Spleen (tissue), 11 donors: ENCODE data around the gene ST7. TPM values are rescaled to one million over a fixed set of nuclear protein-coding genes. Genes with fewer than 3 reads are reported as not detected.

Experiments used
- DNase-seq: peaks from one replicate; pipeline ENCODE4 v3.0.0-alpha.2; 2020
- H3K27ac ChIP-seq, 8 donors: fragments of 200-600 bp; sonication (generic) in 7 of 8; 1 replicate in 4 of 8; 2 replicates in 4 of 8; pipeline versions ENCODE4 v1.5.0 to v1.8.0; 2016 to 2021; ENCODE audit warnings: inconsistent platforms in 4 of 8, mild to moderate bottlenecking in 4 of 8, moderate library complexity in 1 of 8
- H3K27me3 ChIP-seq, 7 donors: fragments of 200-600 bp; sonication (generic) in 6 of 7; replicated peaks in 1 of 7; 1 replicate in 4 of 7; 2 replicates in 3 of 7; pipeline versions ENCODE4 v1.5.0 to v1.8.0; 2016 to 2021; ENCODE audit warnings: inconsistent platforms in 3 of 7, mild to moderate bottlenecking in 1 of 7
- H3K36me3 ChIP-seq, 6 donors: fragments of 200-600 bp; sonication (generic) in 5 of 6; 1 replicate in 4 of 6; 2 replicates in 2 of 6; pipeline versions ENCODE4 v1.5.0 to v1.8.0; 2016 to 2021; ENCODE audit warnings: inconsistent platforms in 2 of 6
- H3K4me1 ChIP-seq, 6 donors: fragments of 200-600 bp; sonication (generic) in 5 of 6; 1 replicate in 3 of 6; 2 replicates in 3 of 6; pipeline versions ENCODE4 v1.5.0 to v1.8.0; 2016 to 2021; ENCODE audit warnings: inconsistent platforms in 3 of 6
- H3K4me3 ChIP-seq, 8 donors: fragments of 200-600 bp; sonication (generic) in 7 of 8; 1 replicate in 4 of 8; 2 replicates in 4 of 8; pipeline versions ENCODE4 v1.5.0 to v1.8.0; 2016 to 2021; ENCODE audit warnings: inconsistent platforms in 4 of 8, mild to moderate bottlenecking in 4 of 8, moderate library complexity in 2 of 8
- H3K9me3 ChIP-seq, 8 donors: fragments of 200-600 bp; sonication (generic) in 7 of 8; 1 replicate in 4 of 8; 2 replicates in 4 of 8; pipeline versions ENCODE4 v1.5.0 to v1.8.0; 2016 to 2021; ENCODE audit warnings: inconsistent platforms in 4 of 8
- CTCF ChIP-seq, 11 experiments: fragments of 200-600 bp in 7 of 11; fragments of 450-650 bp in 4 of 11; sonication (generic) in 4 of 11; IDR thresholded peaks in 8 of 11; conservative IDR thresholded peaks in 3 of 11; 1 replicate in 7 of 11; 2 replicates in 4 of 11; pipeline versions ENCODE4 v1.4.0 to v1.8.0; 2016 to 2021; ENCODE audit warnings: antibody characterized with exemption in 11 of 11, inconsistent platforms in 4 of 11, mild to moderate bottlenecking in 1 of 11
- POLR2A ChIP-seq, 3 donors: fragments of 450-650 bp; IDR thresholded peaks; one replicate each; pipeline ENCODE4 v1.5.1; 2017; ENCODE audit warnings: antibody characterized with exemption in 3 of 3, mild to moderate bottlenecking in 1 of 3
- POLR2AphosphoS5 ChIP-seq, 3 donors: sonication (generic); formaldehyde crosslinking; IDR thresholded peaks; one replicate each; pipeline ENCODE4 v1.5.1; 2017; ENCODE audit warnings: antibody characterized with exemption in 3 of 3
- WGBS, 5 donors: extraction: QIAGEN DNeasy Blood & Tissue Kit in 3 of 5; methylation state at CpG; one replicate each; pipeline versions ENCODE4 v1.1.5 to v1.1.7; 2013 to 2018; 5-methylcytosine and 5-hydroxymethylcytosine counted together
- intact Hi-C: fragments of 100-400 bp; cut with DNase I; formaldehyde crosslinking; loops from one replicate; pipeline ENCODE4 v1.15.0; 2023; ENCODE audit warnings: low total_unique reads
- polyA plus RNA-seq, 3 donors: library from polyadenylated mRNA; stranded (reverse); fragments of 200-250 nt; gene quantifications; one replicate each; pipeline ENCODE4 v1.2.1, GENCODE V29; 2013
- total RNA-seq, 7 donors: library from RNA; depleted of rRNA in 3 of 7; stranded (reverse); fragments of >200 nt in 3 of 7; fragmentation: NEBNext Ultra II Directional in 4 of 7; extraction: Animal tissue kit (Norgen Biotek cat#: 25700) in 4 of 7; gene quantifications; one replicate each; pipeline versions ENCODE4 v1.1.0 to v1.2.1, GENCODE V29; 2016 to 2021
- donor health status: healthy with polysubstance abuse.
- donor health status: DM: no; HTN: no; CAD: no; lungs with moderate emphysema.
- donor health status: DM: no; HTN: no; CAD: no.
- donor health status: Bipolar disorder and iron deficiency.
- donor health status: healthy.
- donor health status: DM: no; HTN: no; CAD: no.
- donor health status: DM: yes; HTN: yes; CAD: no.

The ST7 gene
- total and polyA plus RNA-seq, 10 donors: 4.7 to 36.4 (median 15.8) TPM

DNA sequence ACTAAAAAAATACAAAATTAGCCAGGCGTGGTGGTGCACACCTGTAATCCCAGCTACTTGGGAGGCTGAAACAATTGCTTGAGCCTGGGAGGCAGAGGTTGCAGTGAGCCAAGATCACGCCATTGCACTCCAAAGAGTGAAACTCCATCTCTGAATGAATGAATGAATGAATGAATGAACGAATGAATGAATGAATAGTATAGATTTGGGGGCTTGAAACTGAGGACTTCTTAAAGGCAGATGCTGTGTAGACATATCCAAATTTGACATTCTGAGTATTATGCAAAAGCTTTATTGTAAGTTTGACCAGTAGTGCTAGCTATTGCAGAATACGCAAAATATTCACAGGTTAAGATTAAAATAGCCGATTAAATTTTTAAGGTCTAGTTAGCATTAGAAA is 30.8 kb upstream of the ST7 start:
- TF ChIP-seq POLR2A (IDR thresholded peaks at IDR 0.05): no peak
- TF ChIP-seq POLR2AphosphoS5 (IDR thresholded peaks at IDR 0.05): no peak
- TF ChIP-seq CTCF (IDR thresholded peaks at IDR 0.05 in 8 of 11, conservative IDR thresholded peaks at IDR 0.05 in 3 of 11): no peak
- DNase-seq: no peak
- H3K27me3 ChIP-seq: no peaks in the 10 kb centered on the region
- intact Hi-C loops: no loop called here
- no peaks in the 10 kb centered on the region for H3K9me3 ChIP-seq
- H3K36me3 ChIP-seq: peaks cover 0 to 42% (median 13%) of the 10 kb centered on the region in 6 donors
- 67 to 83% (median 72%) methylated on average over 5 of the region's 5 CpGs for WGBS, 5 donors
- no peak overlapping the region for H3K27ac ChIP-seq
- H3K4me3 ChIP-seq: no peak overlapping the region
- H3K4me1 ChIP-seq: peaks cover 0 to 5% (median 2%) of the 10 kb centered on the region in 6 donors

DNA sequence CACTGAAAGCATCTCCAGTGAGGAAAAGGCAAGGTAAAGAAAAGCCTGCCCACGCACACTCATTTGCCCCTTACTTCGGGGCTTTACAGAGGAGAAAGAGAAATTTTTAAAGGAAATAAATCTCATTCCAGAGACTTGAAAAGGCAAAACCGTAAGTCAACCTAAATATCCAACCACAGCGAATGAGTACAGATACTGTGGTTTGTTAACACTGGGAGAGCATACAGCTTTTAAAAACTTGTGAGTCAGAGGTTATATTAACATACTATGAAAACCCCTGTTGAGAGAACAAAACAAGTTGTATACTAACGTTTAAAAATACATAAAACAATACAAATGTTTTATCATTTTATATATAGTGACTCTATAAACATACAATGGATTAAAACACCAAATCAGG is 28.6 kb upstream of the ST7 start:
- Histone ChIP-seq H3K4me3 (no peak overlapping the region), H3K9me3 (no peaks in the 10 kb centered on the region), H3K4me1 (peaks cover 0 to 5% (median 2%) of the 10 kb centered on the region in 6 donors), H3K27ac (no peak overlapping the region), H3K27me3 (no peaks in the 10 kb centered on the region), H3K36me3 (peaks cover 0 to 20% (median 0%) of the 10 kb centered on the region in 6 donors)
- DNase-seq: no peak
- intact Hi-C loops: no loop called here
- WGBS, 5 donors: 71 to 88% (median 77%) methylated on average over 5 of the region's 5 CpGs
- TF ChIP-seq POLR2A (IDR thresholded peaks at IDR 0.05) (no peak), POLR2AphosphoS5 (IDR thresholded peaks at IDR 0.05) (no peak), CTCF (IDR thresholded peaks at IDR 0.05 in 8 of 11, conservative IDR thresholded peaks at IDR 0.05 in 3 of 11) (no peak)

GRCh38 chr7:116929021-116929420 is 24.3 kb upstream of the ST7 start:
- no peak overlapping the region for H3K27ac ChIP-seq
- WGBS, 5 donors: 71 to 88% (median 82%) methylated on average over 3 of the region's 3 CpGs
- TF ChIP-seq POLR2A (IDR thresholded peaks at IDR 0.05): no peak
- TF ChIP-seq CTCF (IDR thresholded peaks at IDR 0.05 in 8 of 11, conservative IDR thresholded peaks at IDR 0.05 in 3 of 11): no peak
- no peak for TF ChIP-seq POLR2AphosphoS5 (IDR thresholded peaks at IDR 0.05)
- peaks cover 0 to 8% (median 6%) of the 10 kb centered on the region in 6 donors for H3K4me1 ChIP-seq
- H3K4me3 ChIP-seq: no peak overlapping the region
- H3K36me3 ChIP-seq: no peaks in the 10 kb centered on the region
- H3K9me3 ChIP-seq: no peaks in the 10 kb centered on the region
- intact Hi-C loops: no loop called here
- no peaks in the 10 kb centered on the region for H3K27me3 ChIP-seq
- no peak for DNase-seq

DNA sequence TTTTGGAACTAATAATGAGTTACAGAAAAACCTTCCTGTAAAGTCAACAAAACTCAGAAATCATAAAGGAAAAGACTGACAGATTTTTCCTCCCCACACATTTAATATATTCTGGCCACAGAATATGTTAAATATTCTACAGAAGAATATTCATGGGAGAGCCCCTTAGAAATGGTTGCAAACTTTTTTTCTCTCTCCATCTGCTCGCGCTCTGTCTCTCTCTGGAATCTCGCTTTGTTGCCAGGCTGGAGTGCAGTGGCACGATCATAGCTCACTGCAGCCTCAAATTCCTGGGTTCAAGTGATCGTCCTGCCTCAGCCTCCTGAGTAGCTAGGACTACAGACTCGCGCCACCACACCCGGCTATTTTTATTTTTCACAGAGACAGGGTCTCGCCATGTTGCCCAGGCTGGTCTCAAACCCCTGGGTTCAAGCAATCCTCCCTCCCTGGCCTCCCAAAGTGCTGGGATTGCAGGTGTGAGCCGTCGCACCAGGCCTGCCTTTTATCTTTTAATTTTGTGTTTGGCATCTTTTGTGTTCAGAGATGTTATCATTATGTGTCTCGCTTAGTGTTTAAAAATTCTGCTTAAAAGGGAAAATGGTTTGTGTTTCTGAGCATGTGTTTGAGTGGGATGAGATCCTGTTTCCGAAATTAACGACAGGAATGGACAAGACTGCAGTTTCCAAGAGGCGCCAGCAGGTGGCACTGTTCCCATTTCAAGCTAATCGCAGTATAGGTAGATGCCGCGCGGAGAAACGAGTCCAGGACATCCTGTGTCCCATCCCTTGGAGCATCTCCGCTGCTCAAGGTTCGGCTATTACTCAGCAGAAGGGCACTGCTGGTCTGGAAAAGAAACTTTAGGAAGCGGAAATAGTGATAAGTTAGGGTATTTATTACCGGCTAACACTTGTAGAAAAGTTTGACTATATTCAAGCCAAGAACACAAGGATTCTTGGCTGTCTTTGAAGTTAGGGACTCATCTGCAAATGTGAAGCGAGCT is 23.1 kb upstream of the ST7 start:
- DNase-seq: peak; percentile 93
- no peaks in the 10 kb centered on the region for H3K27me3 ChIP-seq
- peak; percentile 82 to 94 (median 91) for TF ChIP-seq CTCF (IDR thresholded peaks at IDR 0.05 in 8 of 11, conservative IDR thresholded peaks at IDR 0.05 in 3 of 11)
- TF ChIP-seq POLR2A (IDR thresholded peaks at IDR 0.05): no peak
- H3K27ac ChIP-seq: no peak overlapping the region
- intact Hi-C loops: loop anchor here (5.0 kb wide), 1 partner anchor 192 kb away; no protein-coding TSS in a partner anchor
- no peaks in the 10 kb centered on the region for H3K9me3 ChIP-seq
- H3K4me3 ChIP-seq: no peak overlapping the region
- WGBS, 5 donors: 35 to 43% (median 38%) methylated on average over 25 of the region's 25 CpGs
- peaks cover 0 to 8% (median 6%) of the 10 kb centered on the region in 6 donors for H3K4me1 ChIP-seq
- no peaks in the 10 kb centered on the region for H3K36me3 ChIP-seq
